ENCODE results near the gene CPNE4.

CPNE4 gene

GRCh38 chr3:131907796-131908195 lies 127.0 kb downstream of the CPNE4 start:
- no peak for TF ChIP-seq CTCF (IDR thresholded peaks at IDR 0.05; ENCODE audit: insufficient read depth, missing control alignments)
- FAIRE-seq = no peak
- DNase-seq (ENCODE audit: insufficient read length, low spot score) = no peak

GRCh38 chr3:131903988-131904415 lies 130.8 kb downstream of the CPNE4 start:
- TF ChIP-seq CTCF (IDR thresholded peaks at IDR 0.05; ENCODE audit: insufficient read depth, missing control alignments) = no peak
- FAIRE-seq (no peak), DNase-seq (ENCODE audit: insufficient read length, low spot score) (no peak)

GRCh38 chr3:131901686-131902085 lies 133.1 kb downstream of the CPNE4 start:
- DNase-seq (ENCODE audit: insufficient read length, low spot score) (no peak), FAIRE-seq (no peak)
- no peak for TF ChIP-seq CTCF (IDR thresholded peaks at IDR 0.05; ENCODE audit: insufficient read depth, missing control alignments)

- no peak for TF ChIP-seq CTCF (IDR thresholded peaks at IDR 0.05; ENCODE audit: insufficient read depth, missing control alignments)
Measured at GRCh38 chr3:131900891-131901290, 133.9 kb downstream of the CPNE4 start.

GRCh38 chr3:131899021-131899420 lies 135.8 kb downstream of the CPNE4 start:
- FAIRE-seq (no peak), DNase-seq (ENCODE audit: insufficient read length, low spot score) (no peak)
- TF ChIP-seq CTCF (IDR thresholded peaks at IDR 0.05; ENCODE audit: insufficient read depth, missing control alignments) = no peak

More at GRCh38 chr3:131900891-131901290, 133.9 kb downstream of the CPNE4 start:
- DNase-seq (ENCODE audit: insufficient read length, low spot score) (no peak), FAIRE-seq (no peak)

- no peak for TF ChIP-seq CTCF (IDR thresholded peaks at IDR 0.05; ENCODE audit: insufficient read depth, missing control alignments)
- no peak for DNase-seq (ENCODE audit: insufficient read length, low spot score)
Measured at GRCh38 chr3:131898346-131898745, 136.5 kb downstream of the CPNE4 start.

GRCh38 chr3:131896285-131896684 lies 138.5 kb downstream of the CPNE4 start:
- FAIRE-seq = no peak
- TF ChIP-seq CTCF (IDR thresholded peaks at IDR 0.05; ENCODE audit: insufficient read depth, missing control alignments) = no peak
- DNase-seq (ENCODE audit: insufficient read length, low spot score) = no peak

More at GRCh38 chr3:131898346-131898745, 136.5 kb downstream of the CPNE4 start:
- no peak for FAIRE-seq

Data from D721Med (cell line).